GM12878 (cell line): ENCODE measurements around the gene DCDC2C.

Experiments used
- REST ChIP-seq: IDR thresholded peaks from 2 replicates; pipeline ENCODE4 v1.6.1; 2012; ENCODE audit warnings: mild to moderate bottlenecking, low read depth, low read length
- SRF ChIP-seq, 2 experiments: IDR thresholded peaks; 2 replicates each; pipeline ENCODE4 v1.6.1; 2011; ENCODE audit warnings: low read depth in 2 of 2, low read length in 2 of 2, mild to moderate bottlenecking in 1 of 2, moderate library complexity in 1 of 2

GRCh38 chr2:3665886-3666612 is 37.3 kb upstream of the DCDC2C start:
- TF ChIP-seq REST (no peak), SRF (IDR thresholded peaks at IDR 0.05; ENCODE audit: low read depth in 2 of 2, low read length in 2 of 2) (no peak)
